GM19035 (cell line): ENCODE results near the gene MICAL2.

Experiments used
- ATAC-seq: cut with Tn5 transposase; IDR thresholded peaks from one replicate; pipeline ENCODE4 v1.9.1; 2021; ENCODE audit not compliant: unreplicated experiment

Gene MICAL2

DNA sequence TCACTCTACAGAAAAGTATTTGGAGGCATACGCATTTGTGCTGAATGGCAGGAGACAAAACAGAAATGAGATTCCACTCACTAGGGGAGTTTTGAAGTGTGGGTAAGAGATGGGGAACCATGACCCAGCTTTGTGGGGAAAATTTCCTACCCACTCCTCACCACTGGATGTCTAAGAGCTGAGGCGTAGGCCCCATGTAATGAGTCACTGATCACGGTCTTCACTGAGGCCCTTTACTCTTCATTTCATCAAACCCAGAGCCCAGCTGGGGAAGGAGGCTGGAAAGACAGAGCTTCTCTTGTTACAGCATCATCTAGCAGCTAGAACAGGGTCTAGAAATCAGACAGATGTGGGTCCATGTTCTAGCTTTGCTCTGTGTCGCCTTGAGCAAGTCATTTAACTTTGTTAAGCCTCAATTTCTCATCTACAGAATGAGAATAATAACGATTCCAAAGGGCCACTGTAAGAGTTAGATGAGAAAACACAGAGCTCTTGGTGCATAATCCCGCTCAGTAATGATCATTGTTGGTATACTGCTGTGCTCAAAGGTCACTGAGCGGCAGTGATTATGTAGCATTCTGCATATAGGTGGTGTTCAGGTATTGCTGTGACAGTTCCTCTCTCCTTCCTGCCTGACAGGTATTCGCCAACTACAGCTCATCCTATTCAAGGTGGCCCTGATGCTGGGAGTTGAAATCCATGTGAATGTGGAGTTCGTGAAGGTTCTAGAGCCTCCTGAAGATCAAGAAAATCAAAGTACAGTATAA, 97.2 kb downstream of the MICAL2 start:
- ATAC-seq: no peak

DNA sequence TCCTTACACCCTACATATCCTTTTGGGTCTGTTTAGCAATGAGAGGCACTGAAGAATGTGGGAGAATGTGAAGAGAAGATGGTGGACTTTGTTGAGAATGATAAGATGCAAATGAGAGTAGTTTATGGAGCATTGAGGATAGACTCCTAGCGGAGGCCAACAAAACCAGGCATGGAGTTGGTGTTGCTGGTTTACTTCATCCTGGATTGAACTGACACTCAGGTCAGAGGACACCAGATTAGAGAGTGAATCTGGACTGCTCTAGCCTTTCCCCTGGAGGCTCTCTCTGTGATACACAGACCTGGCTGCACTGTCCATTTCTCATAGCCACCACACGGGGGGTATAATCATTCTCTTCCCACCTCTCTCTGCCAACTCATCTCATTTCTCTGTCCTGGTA, 98.7 kb downstream of the MICAL2 start:
- ATAC-seq: no peak

DNA sequence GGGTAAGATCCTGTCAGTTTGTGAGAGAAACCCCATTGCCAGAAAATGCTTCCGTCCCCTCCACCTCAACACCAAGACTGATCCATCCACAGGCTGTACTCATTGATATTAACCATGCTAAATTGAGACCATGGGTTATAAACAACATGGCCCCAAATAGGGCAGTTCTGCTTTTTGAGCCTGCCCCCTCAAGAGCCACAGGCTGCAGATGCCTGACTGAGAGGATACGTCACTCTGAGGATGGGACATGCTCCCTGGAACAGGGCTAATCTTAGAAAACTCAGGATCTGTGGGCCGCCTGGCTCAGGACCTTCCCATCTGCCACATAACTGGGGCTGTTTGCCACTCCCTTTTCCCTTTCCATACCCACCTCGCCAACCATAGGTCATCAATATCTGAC, 99.8 kb downstream of the MICAL2 start:
- ATAC-seq: no peak

DNA sequence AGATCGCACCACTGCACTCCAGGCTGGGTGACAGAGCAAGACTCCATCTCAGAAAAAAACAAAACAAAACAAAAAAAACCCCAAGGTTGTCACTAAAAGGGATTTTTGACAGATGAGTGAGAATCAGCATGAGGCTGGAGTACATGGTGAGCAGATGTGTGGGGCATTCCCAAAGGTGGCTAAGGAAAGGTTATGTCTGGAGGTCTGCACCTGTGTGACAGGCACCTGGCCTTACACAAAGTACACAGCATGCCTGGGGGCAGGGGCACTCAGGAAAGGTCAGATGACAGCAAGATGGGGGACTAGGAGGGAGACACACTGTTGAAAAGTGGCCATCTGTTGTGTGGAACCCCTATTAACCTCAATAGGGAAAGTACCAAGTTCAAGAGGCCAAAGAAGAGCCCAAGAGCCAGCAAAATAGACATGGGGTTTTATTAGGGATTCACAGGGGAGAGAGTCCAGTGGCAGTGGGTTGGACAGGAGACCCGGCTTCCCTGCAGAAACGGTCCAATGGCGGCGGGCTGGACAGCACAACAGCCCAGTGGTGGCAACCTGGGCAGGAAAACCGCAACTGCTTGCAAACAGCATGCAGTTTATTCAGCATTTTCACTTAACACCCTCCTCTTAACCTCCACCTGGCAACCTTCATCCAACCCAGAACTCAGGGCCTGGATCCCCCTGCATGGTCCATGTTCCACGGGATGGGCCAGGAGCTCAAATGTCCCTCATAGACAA, 101.1 kb downstream of the MICAL2 start:
- no peak for ATAC-seq

DNA sequence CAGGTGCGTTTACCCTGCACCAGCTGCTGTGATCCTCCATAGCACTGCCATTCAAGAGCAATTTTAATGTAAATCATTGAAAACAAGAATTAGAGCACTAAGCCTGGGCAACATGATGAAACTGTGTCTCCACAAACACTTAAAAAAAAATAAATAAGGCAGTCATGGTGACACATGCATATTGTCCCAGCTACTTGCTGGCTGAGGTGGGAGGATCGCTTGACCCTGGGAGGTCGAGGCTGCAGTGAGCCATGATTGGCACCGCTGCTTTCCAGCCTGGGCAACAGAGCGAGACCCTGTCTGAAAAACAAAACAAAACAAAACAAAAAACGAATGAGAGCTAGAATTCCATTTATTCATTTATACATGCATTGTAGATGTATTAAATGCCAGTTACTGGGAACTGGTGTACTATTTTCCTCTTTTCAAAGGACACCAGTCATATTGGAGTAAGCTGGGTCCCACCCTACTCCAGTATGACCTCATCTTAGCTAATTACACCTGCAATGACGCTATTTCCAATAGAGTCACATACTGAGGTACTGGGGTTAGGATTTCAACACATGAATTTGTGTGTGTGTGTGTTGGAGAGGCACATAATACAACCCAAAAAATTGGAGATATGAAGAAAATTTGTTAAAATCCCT, 101.9 kb downstream of the MICAL2 start:
- ATAC-seq: no peak

DNA sequence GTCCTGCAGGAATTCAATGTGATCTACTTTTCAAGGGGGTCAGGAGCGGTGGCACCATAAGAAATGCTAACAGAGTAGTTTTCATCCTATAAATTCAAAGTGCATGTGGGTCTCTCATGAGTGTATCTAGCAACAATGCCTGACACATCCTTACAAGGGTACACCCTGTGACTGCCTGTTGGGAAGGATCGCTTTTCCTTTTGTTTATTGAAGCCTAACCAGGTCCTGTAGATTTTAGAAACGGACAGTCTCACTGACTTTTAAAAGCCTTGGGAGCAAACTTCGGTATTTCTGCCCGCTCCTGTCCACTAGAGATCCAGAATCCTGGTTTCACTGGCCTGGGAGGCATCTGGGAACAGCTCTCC, 102.4 kb downstream of the MICAL2 start:
- no peak for ATAC-seq

DNA sequence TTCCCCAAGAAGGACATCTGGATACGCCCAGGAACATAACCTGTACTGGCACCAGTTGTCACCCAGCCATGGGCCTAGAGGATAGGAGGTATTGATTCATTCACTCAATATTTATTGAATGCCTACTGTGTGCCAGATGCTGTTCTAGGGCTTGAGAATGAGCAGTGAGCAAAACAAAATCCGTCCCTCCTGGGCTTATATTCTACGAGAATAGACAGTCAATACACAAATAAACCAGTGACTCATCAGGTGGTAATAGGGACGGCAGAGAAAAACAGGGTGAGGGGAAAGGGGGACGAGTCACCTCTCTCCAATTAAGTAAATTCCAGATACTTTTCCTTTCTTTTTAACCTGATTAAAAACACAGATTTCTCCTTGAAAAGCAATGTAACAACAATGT, 103.5 kb downstream of the MICAL2 start:
- no peak for ATAC-seq

DNA sequence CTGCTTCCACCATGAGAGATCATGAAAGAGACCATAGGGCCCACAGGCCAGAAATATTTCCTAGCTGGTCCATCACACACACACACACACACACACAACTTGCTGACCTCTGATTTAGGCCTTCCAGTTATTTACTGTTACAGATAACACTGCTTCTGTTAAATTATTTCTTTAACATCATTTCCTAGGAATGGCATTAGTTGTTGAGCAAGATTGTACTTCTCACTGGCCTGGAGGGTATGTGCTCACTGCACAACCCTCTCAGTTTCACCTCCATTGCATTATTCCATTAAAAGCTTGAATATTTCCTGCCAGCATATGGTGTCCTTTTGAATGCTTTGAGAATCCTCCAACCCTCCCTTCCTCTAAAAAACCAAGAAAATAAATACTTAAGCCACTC, 104.4 kb downstream of the MICAL2 start:
- no peak for ATAC-seq

DNA sequence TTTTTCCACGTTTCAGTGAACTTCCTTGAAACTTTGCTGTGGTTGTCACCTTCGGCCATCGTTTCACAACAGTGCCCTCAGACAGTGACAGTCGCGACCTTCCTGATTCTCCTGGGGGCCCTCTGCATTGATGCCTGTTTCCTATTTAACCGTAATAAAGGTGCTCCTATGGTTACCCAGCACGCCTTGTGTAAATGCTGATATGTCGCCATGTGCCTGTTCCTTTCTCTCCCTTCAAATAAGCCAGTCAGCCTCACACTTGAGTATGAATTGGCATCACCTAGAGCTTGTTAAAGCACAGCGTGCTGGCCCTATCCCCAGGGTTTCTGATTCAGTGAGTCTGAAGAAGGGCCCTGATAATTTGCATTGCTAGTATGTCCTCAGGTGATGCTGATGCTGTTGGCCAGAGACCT, 104.8 kb downstream of the MICAL2 start:
- ATAC-seq: no peak

DNA sequence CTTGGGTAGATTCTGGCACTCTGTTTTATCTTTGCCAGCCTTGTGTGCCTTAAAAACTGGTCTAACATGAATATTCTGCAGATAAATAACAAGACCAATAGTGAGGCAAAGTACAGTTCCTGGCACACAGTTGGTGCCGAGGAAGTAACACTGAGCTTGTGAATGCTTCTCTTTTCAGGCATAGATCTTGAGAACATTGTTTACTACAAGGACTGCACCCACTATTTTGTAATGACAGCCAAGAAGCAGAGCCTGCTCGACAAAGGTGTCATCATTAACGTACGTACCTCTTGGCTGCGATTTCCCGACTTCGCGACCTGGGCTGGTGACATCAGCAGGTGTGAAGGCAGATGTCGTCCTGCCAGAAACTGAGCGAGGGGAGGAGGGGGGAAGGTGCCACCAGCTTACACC, 105.7 kb downstream of the MICAL2 start:
- no peak for ATAC-seq

DNA sequence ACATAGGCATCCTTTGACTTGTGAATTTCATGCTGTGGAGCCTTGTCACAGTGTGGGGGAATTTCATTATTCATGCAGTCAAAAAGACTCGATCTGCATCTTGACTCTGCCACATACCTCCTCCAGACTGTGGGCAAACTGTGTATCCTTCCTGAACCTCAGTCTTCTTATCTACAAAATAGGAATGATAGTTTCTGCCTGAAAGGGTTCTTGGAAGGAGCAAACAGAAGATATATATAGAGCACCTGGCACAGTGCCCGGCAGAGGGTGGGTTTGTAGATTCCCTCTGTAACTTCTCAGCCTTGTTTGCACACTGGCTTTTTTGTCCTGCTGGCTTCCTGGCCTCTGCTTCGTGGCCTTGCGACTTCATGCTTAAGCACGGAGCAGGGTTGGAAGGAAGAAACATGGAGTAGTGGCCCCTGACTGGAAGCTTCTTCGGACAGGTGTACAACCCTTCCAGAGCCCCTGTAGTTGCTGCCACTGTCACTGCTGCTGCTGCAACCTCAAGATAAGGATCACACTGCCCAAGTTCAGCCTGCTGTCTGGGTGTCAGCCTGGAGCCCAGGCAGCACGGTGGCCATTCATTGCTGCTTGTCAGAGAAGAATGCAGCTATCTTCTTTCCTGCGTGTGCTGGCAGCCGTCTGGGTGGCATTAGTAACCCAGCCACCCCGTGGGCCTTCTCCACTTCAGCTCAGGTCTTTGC, 106.4 kb downstream of the MICAL2 start:
- no peak for ATAC-seq

DNA sequence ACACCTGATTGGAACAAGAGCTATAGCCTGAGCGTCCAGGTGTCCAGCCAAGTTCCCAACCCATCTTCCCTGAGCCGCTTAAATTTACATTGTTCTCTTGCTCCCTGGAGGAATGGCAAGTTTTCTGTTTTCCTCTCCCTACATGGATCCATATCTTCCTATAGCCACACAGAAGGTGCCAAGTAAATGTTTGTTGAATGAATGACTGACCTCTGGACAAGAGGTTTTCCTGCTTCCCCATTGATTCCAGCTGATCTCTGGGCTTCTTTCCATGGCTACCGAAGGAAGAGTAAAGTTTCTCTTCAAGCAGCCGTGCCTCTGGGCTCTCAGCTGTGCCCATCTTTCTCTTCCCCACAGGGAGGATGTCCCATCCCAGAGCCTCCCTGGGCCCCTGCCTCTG, 107.5 kb downstream of the MICAL2 start:
- ATAC-seq: no peak

DNA sequence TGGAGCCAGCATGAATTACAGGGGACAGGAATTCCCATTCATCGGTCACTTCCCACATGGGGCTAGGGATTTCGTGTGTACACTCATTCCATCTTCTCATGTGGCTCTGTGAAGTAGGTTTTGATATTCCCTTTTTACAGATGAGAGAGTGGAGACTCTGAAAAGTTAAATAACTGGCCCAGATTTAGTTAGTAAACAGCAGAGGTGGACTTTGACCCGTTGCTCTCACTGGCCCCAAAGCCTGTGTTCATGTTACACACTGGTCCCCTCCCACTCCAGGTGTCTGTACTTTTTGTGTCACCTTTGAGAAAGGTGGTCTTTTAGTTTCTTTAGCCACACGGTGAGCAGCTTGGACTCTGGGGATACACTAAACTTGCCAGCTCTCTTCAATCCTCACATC, 108.5 kb downstream of the MICAL2 start:
- no peak for ATAC-seq

DNA sequence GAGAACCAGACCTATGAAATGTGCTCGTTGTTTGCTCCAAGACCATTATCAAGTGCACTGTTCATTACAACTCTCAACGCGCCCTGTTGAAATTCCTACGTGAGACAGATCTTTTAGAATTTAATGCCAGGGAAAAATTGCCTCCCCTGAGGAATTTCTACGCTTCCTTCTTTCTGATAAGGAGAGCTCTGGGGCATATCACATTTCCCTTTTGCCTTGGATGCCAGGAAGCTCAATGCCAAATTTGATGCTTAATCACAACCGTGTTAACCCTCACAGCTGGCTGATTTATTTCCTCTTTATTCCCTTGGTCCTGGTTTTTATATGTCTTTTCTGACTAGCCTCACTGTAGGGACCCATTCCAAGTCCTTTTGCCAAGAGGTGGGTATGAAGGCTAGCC, 109.4 kb downstream of the MICAL2 start:
- ATAC-seq: no peak

DNA sequence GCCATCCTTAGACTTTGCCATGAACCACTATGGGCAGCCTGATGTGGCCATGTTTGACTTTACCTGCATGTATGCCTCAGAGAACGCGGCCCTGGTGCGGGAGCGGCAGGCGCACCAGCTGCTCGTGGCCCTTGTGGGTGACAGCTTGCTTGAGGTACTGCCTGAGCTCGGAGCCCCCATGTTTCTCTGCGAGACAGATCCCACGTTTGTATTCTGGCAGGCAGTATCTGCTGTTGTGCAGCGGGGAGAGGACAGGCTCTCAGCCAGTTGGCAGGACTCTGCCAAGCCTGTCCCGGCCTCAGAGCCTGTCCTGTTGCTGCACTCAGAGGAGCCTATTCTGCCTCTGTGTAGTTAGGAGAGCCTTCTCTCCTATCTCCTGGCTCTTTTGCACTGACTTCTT, 109.9 kb downstream of the MICAL2 start:
- no peak for ATAC-seq

DNA sequence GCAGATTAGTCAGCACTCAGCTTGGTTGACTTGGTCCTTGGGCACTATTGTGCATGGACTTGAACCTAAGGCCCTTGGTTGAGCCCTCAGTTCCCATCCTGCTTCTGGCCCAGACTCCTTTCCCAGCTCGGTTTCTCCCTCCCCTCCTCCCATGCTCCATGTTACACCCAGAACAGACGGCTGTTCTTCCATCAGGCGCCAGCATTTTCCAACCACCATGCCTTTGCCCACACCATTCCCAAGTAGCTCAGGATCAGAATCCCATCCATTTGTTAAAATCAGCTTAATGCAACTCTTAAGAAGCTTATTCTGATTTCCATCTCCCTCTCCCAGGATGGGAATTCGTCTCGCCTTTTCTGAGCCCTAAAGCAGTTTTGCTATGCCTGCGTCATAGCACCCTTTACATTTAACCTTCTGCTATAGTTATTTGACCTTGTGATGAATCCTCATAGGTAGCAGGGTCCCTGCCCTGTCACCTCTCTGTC, 110.7 kb downstream of the MICAL2 start:
- no peak for ATAC-seq

DNA sequence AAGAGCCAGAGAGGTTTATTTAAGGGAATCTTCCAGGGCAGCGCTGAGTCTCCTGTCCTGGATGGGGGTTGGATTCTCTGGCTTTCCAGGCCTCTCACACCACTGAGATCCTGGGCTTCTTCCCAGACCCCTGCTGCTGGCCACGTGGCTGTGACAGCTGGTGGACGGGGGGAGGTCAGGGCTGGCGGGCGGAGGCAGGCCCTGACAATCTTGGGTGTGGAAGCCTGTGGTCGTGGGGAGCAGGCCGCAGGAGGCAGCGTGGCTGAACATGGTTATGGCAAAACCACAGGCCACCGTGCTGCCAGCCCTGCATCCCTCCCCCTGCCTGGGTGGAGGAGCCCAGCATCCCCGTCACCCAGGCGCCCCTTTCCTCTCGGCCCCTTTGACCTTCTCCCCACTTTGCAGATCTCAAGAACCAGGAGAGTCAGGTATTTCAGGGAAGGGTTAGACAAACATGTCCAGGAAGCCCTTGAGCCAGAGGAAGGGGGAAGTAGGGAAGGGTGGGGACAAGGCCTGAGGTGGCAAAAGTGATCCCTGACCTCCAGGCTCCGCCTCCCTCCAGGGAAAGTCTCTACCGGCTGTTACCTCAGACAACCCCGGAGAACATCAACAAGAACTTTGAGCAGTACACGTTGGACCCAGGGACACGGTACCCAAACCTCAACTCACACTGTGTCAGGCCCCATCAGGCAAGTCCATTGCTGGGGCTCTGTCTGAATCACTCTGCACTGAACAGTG, 111.8 kb downstream of the MICAL2 start:
- ATAC-seq: no peak

DNA sequence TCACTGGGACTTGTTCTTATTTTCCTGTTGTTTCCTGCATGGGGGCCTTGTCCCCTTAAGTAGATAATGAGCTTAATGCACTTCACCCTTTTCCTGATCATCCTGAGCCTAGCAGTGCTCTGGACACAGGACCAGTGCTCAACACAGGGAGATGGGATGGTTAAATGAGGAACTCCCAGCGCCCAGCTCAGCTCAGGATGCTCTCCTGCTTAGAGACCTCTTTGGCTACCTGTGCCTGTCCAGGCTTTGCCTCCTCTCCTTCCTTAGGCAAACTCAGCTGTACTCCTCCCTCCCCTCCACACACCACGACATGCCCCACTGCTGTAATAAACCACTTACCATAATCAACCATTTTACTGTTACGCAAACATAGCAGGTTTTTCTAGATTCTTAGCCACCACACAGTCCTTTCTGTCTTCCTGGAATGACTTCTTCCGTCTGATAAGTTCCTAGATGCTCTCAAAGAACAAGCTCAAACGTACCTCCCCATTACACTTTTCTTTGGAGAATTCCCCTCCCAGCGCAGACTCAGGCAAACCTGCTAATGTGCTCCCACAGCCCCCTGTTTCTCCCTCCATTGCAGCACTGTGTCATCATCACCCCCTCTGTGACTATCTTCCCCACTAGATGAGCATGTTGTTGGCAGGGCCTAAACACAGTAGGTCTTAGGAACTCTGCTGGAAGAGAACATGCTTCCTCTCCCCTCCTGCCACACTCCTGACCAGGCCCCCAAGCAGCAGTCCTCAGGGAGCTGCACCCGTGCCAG, 113.6 kb downstream of the MICAL2 start:
- ATAC-seq: peak; percentile 15

DNA sequence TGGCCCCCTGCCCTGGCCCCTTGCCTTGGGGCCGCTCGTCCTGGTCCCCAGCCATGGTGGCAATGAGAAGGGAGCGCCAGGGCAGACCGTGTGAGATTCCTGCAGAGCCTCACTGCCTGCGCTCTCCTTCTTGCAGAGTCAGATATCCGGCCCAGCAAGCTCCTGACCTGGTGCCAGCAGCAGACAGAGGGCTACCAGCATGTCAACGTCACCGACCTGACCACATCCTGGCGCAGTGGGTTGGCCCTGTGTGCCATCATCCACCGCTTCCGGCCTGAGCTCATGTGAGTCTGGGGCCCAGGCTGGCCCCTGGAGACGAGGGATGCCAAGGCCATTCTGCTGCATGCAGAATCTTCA, 114.1 kb downstream of the MICAL2 start:
- ATAC-seq: peak; percentile 95
